NK-92 (cell line): ENCODE data around the gene RAB11A.
"Not testable (repeated sequence)": the region's sequence is repeated elsewhere in the genome, so short reads cannot be mapped to it uniquely, and the experiment has no call there.

Experiments
- DNase-seq: peaks from one replicate; lab custom pipeline; 2025; ENCODE audit not compliant: unreplicated experiment; lab: John Stamatoyannopoulos, UW

The RAB11A gene

GRCh38 chr15:65841121-65841930 lies 28.0 kb upstream of the RAB11A start:
- no peak for DNase-seq

- no peak for DNase-seq
Observed at GRCh38 chr15:65845826-65846519, 23.3 kb upstream of the RAB11A start.

- DNase-seq = no peak
Observed at GRCh38 chr15:65847989-65848388, 21.3 kb upstream of the RAB11A start.

GRCh38 chr15:65851981-65852380 lies 17.3 kb upstream of the RAB11A start:
- no peak for DNase-seq

GRCh38 chr15:65856821-65857455 lies 12.4 kb upstream of the RAB11A start:
- no peak for DNase-seq

- DNase-seq = no peak
Observed at GRCh38 chr15:65857718-65858402, 11.4 kb upstream of the RAB11A start.

GRCh38 chr15:65862682-65863081 lies 6.6 kb upstream of the RAB11A start:
- DNase-seq = no peak

- no peak for DNase-seq
Observed at GRCh38 chr15:65863106-65863505, 6.2 kb upstream of the RAB11A start.

- no peak for DNase-seq
Observed at GRCh38 chr15:65867244-65867643, 2.0 kb upstream of the RAB11A start.

- not testable (repeated sequence) for DNase-seq
Observed at GRCh38 chr15:65867933-65868332, 1.4 kb upstream of the RAB11A start.

GRCh38 chr15:65868546-65869125 lies 655 bp upstream of the RAB11A start:
- no peak for DNase-seq

- DNase-seq = no peak
Observed at GRCh38 chr15:65869954-65870871, 922 bp downstream of the RAB11A start.

- DNase-seq = no peak
Observed at GRCh38 chr15:65870889-65871533, 1.7 kb downstream of the RAB11A start.

GRCh38 chr15:65871886-65872285 lies 2.6 kb downstream of the RAB11A start:
- DNase-seq = not testable (repeated sequence)

GRCh38 chr15:65872596-65872995 lies 3.3 kb downstream of the RAB11A start:
- DNase-seq = not testable (repeated sequence)

- no peak for DNase-seq
Observed at GRCh38 chr15:65873256-65873655, 4.0 kb downstream of the RAB11A start.

- no peak for DNase-seq
Observed at GRCh38 chr15:65875458-65875857, 6.2 kb downstream of the RAB11A start.

- no peak for DNase-seq
Observed at GRCh38 chr15:65877749-65878148, 8.5 kb downstream of the RAB11A start.

- no peak for DNase-seq
Observed at GRCh38 chr15:65881766-65882434, 12.6 kb downstream of the RAB11A start.
